ENCODE data around the gene HSD3B2.

- no peak for TF ChIP-seq CTCF (conservative IDR thresholded peaks at IDR 0.05)
- TF ChIP-seq ZFX (IDR thresholded peaks at IDR 0.05): no peak
Measured at GRCh38 chr1:119438761-119439160, 23.8 kb downstream of the HSD3B2 start.

All from C4-2B (cell line).